OCI-LY7 (cell line): ENCODE results near the gene MIPEP. TPM values are rescaled to one million over a fixed set of nuclear protein-coding genes. Genes with fewer than 3 reads are reported as not detected.

Experiments used
- BruUV-seq: library from RNA; stranded (reverse); fragments of 400-500 nt; replicated peaks from 2 replicates; lab custom pipeline; 2021; lab: Mats Ljungman, UMichigan
- CTCF ChIA-PET: fragments of 300-600 bp; sonication (Branson Sonifier 250); formaldehyde crosslinking; loops from one replicate; lab custom pipeline; 2022; ENCODE audit warnings: antibody characterized with exemption; ENCODE audit not compliant: unreplicated experiment; lab: Charles Lee
- POLR2A ChIA-PET: fragments of 300-600 bp; sonication (Branson Sonifier 250); formaldehyde crosslinking; loops from one replicate; lab custom pipeline; 2022; ENCODE audit warnings: antibody characterized with exemption; lab: Charles Lee
- DNase-seq: peaks from one replicate; pipeline ENCODE4 v3.0.0-alpha.2; 2015; ENCODE audit warnings: low spot score
- H2AFZ ChIP-seq: fragments of 200-600 bp; sonication (generic), shearing (Covaris generic); 2 replicates; pipeline ENCODE4 v1.6.1; 2014; ENCODE audit warnings: mild to moderate bottlenecking, antibody characterized with exemption, low read length, moderate library complexity
- H3K27ac ChIP-seq: fragments of 200-600 bp; sonication (generic); 2 replicates; pipeline ENCODE4 v1.5.1; 2014; ENCODE audit warnings: mixed run types, low read depth, mild to moderate bottlenecking, moderate library complexity, low read length, inconsistent platforms; ENCODE audit not compliant: poor library complexity, severe bottlenecking
- H3K36me3 ChIP-seq: fragments of 200-600 bp; sonication (generic); 2 replicates; pipeline ENCODE4 v1.6.1; 2014; ENCODE audit warnings: mild to moderate bottlenecking, antibody characterized with exemption, low read length, moderate library complexity, mixed read lengths; ENCODE audit not compliant: insufficient read depth
- H3K4me1 ChIP-seq: fragments of 200-600 bp; sonication (generic); 2 replicates; pipeline ENCODE4 v1.5.1; 2014; ENCODE audit warnings: mild to moderate bottlenecking, low read length; ENCODE audit not compliant: insufficient read depth, poor library complexity, severe bottlenecking
- H3K4me2 ChIP-seq: fragments of 200-600 bp; sonication (generic); 2 replicates; pipeline ENCODE4 v1.6.1; 2014; ENCODE audit warnings: mild to moderate bottlenecking, low read length
- H3K4me3 ChIP-seq: fragments of 200-600 bp; sonication (generic); 2 replicates; pipeline ENCODE4 v1.5.1; 2014; ENCODE audit warnings: mild to moderate bottlenecking, low read depth, low read length; ENCODE audit not compliant: poor library complexity, severe bottlenecking
- H3K79me2 ChIP-seq: fragments of 200-600 bp; sonication (generic); 2 replicates; pipeline ENCODE4 v1.6.1; 2016; ENCODE audit warnings: low read depth, mild to moderate bottlenecking, low read length, moderate library complexity, mixed read lengths; ENCODE audit not compliant: insufficient read depth
- H3K9me2 ChIP-seq: fragments of 200-600 bp; sonication (generic); 2 replicates; pipeline ENCODE4 v1.6.1; 2016; ENCODE audit warnings: mild to moderate bottlenecking, low read length, mixed read lengths; ENCODE audit not compliant: insufficient read depth
- H3K9me3 ChIP-seq: fragments of 200-600 bp; sonication (generic); 2 replicates; pipeline ENCODE4 v1.6.1; 2014; ENCODE audit warnings: mild to moderate bottlenecking, mixed run types, low read length, mixed read lengths
- H4K20me1 ChIP-seq: fragments of 200-600 bp; sonication (generic); 2 replicates; pipeline ENCODE4 v1.6.1; 2014; ENCODE audit warnings: mild to moderate bottlenecking, antibody characterized with exemption, low read length, moderate library complexity, mixed read lengths; ENCODE audit not compliant: insufficient read depth
- CTCF ChIP-seq: fragments of 200-600 bp; sonication (generic); conservative IDR thresholded peaks from 2 replicates; pipeline ENCODE4 v1.5.1; 2014; ENCODE audit warnings: mild to moderate bottlenecking, antibody characterized with exemption, low read length, moderate library complexity, mixed read lengths
- EZH2phosphoT487 ChIP-seq: fragments of 200-600 bp; sonication (generic); IDR thresholded peaks from 2 replicates; pipeline ENCODE4 v1.6.1; 2018; ENCODE audit warnings: low read depth, borderline replicate concordance, mild to moderate bottlenecking, mixed run types, antibody characterized with exemption, low read length, moderate library complexity, mixed read lengths
- intact Hi-C: fragments of 100-400 bp; cut with micrococcal nuclease; formaldehyde crosslinking; loops from one replicate; pipeline ENCODE4 v1.10.0; 2022; ENCODE audit not compliant: unreplicated experiment
- total RNA-seq, 2 experiments: library from RNA; depleted of rRNA in 1 of 2; stranded (reverse); fragments of >200 nt in 1 of 2; shearing (Covaris generic) in 1 of 2; gene quantifications; 2 replicates each; pipeline ENCODE4 v1.2.3, GENCODE V29; 2014 to 2022

The MIPEP gene
- total RNA-seq, 2 experiments from 2014 or later: 13.5 to 15.7 TPM

GRCh38 chr13:23685416-23685815, 203.8 kb downstream of the MIPEP start:
- DNase-seq: no peak
- no peaks in the 10 kb centered on the region for H3K9me2 ChIP-seq
- H3K4me3 ChIP-seq: no peak overlapping the region
- H3K9me3 ChIP-seq: peaks cover 16% of the 10 kb centered on the region
- H3K4me2 ChIP-seq: no peak overlapping the region
- TF ChIP-seq CTCF (no peak), EZH2phosphoT487 (no peak)
- H3K4me1 ChIP-seq: no peaks in the 10 kb centered on the region
- H3K36me3 ChIP-seq: no peaks in the 10 kb centered on the region
- H3K79me2 ChIP-seq: no peaks in the 10 kb centered on the region
- CTCF ChIA-PET: no interaction called here
- POLR2A ChIA-PET: interaction anchor here (0.9 kb wide), 1 partner anchor 9 kb away, joined by 3 read pairs; no protein-coding TSS in a partner anchor
- H4K20me1 ChIP-seq: no peaks in the 10 kb centered on the region
- intact Hi-C loops: no loop called here
- no peak overlapping the region for H2AFZ ChIP-seq
- H3K27ac ChIP-seq: no peak overlapping the region
- BruUV-seq: no TSS peak

GRCh38 chr13:23684647-23685046, 204.6 kb downstream of the MIPEP start:
- no peaks in the 10 kb centered on the region for H3K4me1 ChIP-seq
- H4K20me1 ChIP-seq: no peaks in the 10 kb centered on the region
- H3K36me3 ChIP-seq: no peaks in the 10 kb centered on the region
- intact Hi-C loops: no loop called here
- H3K9me2 ChIP-seq: no peaks in the 10 kb centered on the region
- POLR2A ChIA-PET: no interaction called here
- H3K79me2 ChIP-seq: no peaks in the 10 kb centered on the region
- CTCF ChIA-PET: no interaction called here
- H3K27ac ChIP-seq: no peak overlapping the region
- peak; percentile 5 for DNase-seq
- H2AFZ ChIP-seq: no peak overlapping the region
- H3K4me3 ChIP-seq: no peak overlapping the region
- BruUV-seq: no TSS peak
- H3K4me2 ChIP-seq: no peak overlapping the region
- no peak for TF ChIP-seq EZH2phosphoT487
- TF ChIP-seq CTCF: no peak
- H3K9me3 ChIP-seq: peaks cover 16% of the 10 kb centered on the region

GRCh38 chr13:23683084-23683483, 206.1 kb downstream of the MIPEP start:
- intact Hi-C loops: no loop called here
- H3K36me3 ChIP-seq: no peaks in the 10 kb centered on the region

More at GRCh38 chr13:23683084-23683483, 206.1 kb downstream of the MIPEP start:
- ChIA-PET POLR2A (interaction anchor here (0.6 to 0.7 kb wide), 2 partner anchors 27 to 70 kb away, joined by 3 read pairs; no protein-coding TSS in a partner anchor), CTCF (no interaction called here)
- DNase-seq: no peak
- no peak overlapping the region for H3K27ac ChIP-seq
- no peaks in the 10 kb centered on the region for H3K79me2 ChIP-seq
- peaks cover 16% of the 10 kb centered on the region for H3K9me3 ChIP-seq
- H3K9me2 ChIP-seq: no peaks in the 10 kb centered on the region
- no peak overlapping the region for H3K4me2 ChIP-seq
- no TSS peak for BruUV-seq
- no peak overlapping the region for H3K4me3 ChIP-seq
- no peaks in the 10 kb centered on the region for H3K4me1 ChIP-seq
- TF ChIP-seq EZH2phosphoT487 (no peak), CTCF (no peak)
- no peak overlapping the region for H2AFZ ChIP-seq
- no peaks in the 10 kb centered on the region for H4K20me1 ChIP-seq
